RWPE2 (cell line): ENCODE data around the gene BBIP1.
"Not testable (repeated sequence)": the region's sequence is repeated elsewhere in the genome, so short reads cannot be mapped to it uniquely, and the experiment has no call there.

Experiments used
- ATAC-seq: fragments of 200-7000 bp; cut with Tn5 transposase; 3 replicates; pipeline ENCODE4 v1.9.1; 2021; ENCODE audit warnings: low read depth
- DNase-seq: peaks from one replicate; pipeline ENCODE4 v3.0.0-alpha.2; 2020; ENCODE audit warnings: low spot score
- H3K27ac ChIP-seq: fragments of 450-650 bp; 2 replicates; pipeline ENCODE4 v1.5.1; 2017; ENCODE audit warnings: mild to moderate bottlenecking; ENCODE audit not compliant: poor library complexity, severe bottlenecking
- H3K27me3 ChIP-seq: fragments of 250-450 bp; sonication (Bioruptor Pico); 2 replicates; pipeline ENCODE4 v1.5.1; 2021; ENCODE audit warnings: mild to moderate bottlenecking, moderate library complexity; ENCODE audit not compliant: insufficient read depth, poor library complexity, severe bottlenecking
- H3K36me3 ChIP-seq: fragments of 250-450 bp; sonication (Bioruptor Pico); 2 replicates; pipeline ENCODE4 v1.5.1; 2020; ENCODE audit warnings: low read depth, mild to moderate bottlenecking, moderate library complexity
- H3K4me1 ChIP-seq: fragments of 250-450 bp; sonication (Bioruptor Pico); 2 replicates; pipeline ENCODE4 v1.5.1; 2021; ENCODE audit warnings: mild to moderate bottlenecking, moderate library complexity; ENCODE audit not compliant: insufficient read depth, poor library complexity, severe bottlenecking
- H3K4me3 ChIP-seq: fragments of 250-450 bp; sonication (Bioruptor Pico); 2 replicates; pipeline ENCODE4 v1.5.1; 2021; ENCODE audit warnings: mild to moderate bottlenecking, moderate library complexity; ENCODE audit not compliant: severe bottlenecking
- H3K9me3 ChIP-seq: fragments of 250-450 bp; sonication (Bioruptor Pico); 2 replicates; pipeline ENCODE4 v1.5.1; 2021; ENCODE audit warnings: mild to moderate bottlenecking, moderate library complexity; ENCODE audit not compliant: severe bottlenecking
- TF ChIP-seq, protein P1 (sequence below): fragments of 450-650 bp; IDR thresholded peaks from one replicate; pipeline ENCODE4 v1.5.1; 2017; ENCODE audit warnings: mild to moderate bottlenecking, moderate library complexity; ENCODE audit not compliant: poor library complexity, severe bottlenecking

Gene BBIP1

DNA sequence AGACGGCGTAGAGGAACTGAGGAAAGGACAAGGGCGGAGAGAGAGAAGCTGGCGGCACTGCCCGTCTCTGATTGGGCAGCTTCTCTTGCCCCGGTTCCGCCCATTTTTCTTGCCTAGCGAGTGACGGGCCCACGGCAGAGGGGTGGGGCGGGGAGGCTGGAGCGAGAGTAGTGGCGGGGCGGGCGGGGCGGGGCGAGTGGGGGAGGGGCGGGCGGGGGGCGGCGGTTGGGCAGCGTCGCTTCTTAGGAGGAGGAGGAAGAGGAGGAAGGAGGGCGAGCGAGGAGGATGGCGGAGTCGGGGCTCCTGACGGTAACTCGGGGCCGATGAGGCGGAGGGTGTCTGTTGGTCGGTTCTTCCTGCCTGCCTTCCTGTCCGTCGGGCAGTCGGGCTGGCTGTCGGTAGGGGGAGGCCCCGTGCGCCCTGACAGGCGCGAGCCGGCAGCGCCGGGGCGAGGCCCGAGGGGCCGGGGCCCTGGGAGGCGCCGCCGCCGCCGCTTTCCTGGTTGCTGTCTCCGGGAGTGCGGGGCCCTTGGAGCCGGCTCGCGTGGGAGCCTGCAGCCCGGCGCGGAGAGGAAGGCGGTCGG is 460 bp upstream of the BBIP1 start, which contains the start of gene SHOC2:
TSS of gene SHOC2 (plus strand) at position 256 of the 583 bp plus-strand sequence. CDS start 44,755 bp downstream, outside the sequence.
- 0 out of 2 replicates have a peak, but pooled peaks cover 5% of the 10 kb centered on the region for H3K36me3 ChIP-seq
- H3K27ac ChIP-seq, result peak within 1 kb of the TSS; percentile 80
- peak; percentile 43 for ATAC-seq
- peaks cover 22% of the 10 kb centered on the region for H3K4me1 ChIP-seq
- DNase-seq, result peak; percentile 99
- H3K9me3 ChIP-seq, result no peaks in the 10 kb centered on the region
- TF ChIP-seq, protein P1, sequence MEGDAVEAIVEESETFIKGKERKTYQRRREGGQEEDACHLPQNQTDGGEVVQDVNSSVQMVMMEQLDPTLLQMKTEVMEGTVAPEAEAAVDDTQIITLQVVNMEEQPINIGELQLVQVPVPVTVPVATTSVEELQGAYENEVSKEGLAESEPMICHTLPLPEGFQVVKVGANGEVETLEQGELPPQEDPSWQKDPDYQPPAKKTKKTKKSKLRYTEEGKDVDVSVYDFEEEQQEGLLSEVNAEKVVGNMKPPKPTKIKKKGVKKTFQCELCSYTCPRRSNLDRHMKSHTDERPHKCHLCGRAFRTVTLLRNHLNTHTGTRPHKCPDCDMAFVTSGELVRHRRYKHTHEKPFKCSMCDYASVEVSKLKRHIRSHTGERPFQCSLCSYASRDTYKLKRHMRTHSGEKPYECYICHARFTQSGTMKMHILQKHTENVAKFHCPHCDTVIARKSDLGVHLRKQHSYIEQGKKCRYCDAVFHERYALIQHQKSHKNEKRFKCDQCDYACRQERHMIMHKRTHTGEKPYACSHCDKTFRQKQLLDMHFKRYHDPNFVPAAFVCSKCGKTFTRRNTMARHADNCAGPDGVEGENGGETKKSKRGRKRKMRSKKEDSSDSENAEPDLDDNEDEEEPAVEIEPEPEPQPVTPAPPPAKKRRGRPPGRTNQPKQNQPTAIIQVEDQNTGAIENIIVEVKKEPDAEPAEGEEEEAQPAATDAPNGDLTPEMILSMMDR, result no peak
- no peaks in the 10 kb centered on the region for H3K27me3 ChIP-seq
- H3K4me3 ChIP-seq, result peak within 1 kb of the TSS; percentile 97

DNA sequence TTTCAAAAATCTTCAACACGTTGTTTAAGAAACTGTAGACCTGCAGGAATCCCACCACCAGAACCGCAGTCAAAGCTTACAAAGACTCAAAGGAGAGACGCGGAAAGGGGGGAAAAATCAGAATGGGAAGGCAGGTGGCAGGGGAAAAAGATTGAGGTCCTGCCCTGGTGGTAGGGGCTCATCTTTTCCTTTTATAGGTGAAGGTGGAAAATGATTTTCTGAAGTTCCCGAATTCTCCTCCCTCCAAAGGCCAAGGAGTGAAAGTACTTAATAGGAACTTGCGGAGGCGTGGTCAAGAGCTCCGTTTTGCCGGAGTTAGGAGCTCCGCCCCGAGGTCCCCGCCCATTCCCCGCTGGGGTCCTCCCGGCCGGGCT is 724 bp downstream of the BBIP1 start:
- 0 out of 2 replicates have a peak, but pooled peaks cover 5% of the 10 kb centered on the region for H3K36me3 ChIP-seq

DNA sequence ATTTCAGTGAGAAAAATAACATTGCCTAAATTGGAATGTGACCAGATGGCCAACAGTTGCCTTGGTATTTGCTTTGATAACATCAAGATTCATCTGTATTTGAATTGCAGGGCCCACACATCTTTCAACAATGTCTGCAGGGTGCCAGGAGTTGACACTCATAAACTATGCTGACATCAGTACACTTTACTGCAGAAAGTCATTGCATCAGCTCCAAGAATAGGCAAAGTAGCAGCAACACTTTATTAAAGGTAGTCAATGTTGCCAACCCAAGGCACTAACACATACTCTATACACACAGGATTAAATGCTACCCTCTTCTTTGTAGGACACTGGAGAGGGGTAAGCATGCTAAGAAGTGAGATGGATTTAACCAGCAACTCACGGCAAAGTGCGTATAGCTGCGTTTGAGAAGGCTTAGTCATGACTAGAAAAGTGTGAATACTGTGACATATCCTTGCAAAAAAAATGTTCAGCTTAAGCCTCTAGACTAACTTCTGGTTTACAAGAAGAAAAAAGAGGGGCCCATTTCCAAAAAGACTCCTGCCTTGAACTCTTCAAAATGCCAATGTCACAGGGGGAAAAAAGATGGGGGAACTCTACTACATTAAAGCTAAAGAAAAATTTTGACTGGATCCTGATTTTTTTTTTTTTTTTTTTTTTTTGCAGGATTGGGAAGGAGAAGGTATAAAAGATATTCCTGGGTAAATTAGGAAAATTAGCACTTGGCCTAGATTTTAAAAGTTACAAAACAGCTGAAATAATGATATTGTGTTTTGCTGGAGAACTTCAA is 2.2 kb downstream of the BBIP1 start:
- Histone ChIP-seq H3K27ac (no peak overlapping the region), H3K36me3 (0 out of 2 replicates have a peak, but pooled peaks cover 5% of the 10 kb centered on the region), H3K27me3 (no peaks in the 10 kb centered on the region), H3K4me1 (peaks cover 20% of the 10 kb centered on the region), H3K4me3 (no peak overlapping the region), H3K9me3 (no peaks in the 10 kb centered on the region)
- ATAC-seq (no peak), DNase-seq (no peak)
- TF ChIP-seq, protein P1, result no peak

More for the DNA sequence above, 724 bp downstream of the BBIP1 start:
- peak; percentile 96 for DNase-seq
- no peaks in the 10 kb centered on the region for H3K27me3 ChIP-seq
- TF ChIP-seq, protein P1, result peak; percentile 9
- peak overlapping the region; percentile 80 for H3K27ac ChIP-seq
- no peaks in the 10 kb centered on the region for H3K9me3 ChIP-seq
- no peak for ATAC-seq
- H3K4me3 ChIP-seq, result peak overlapping the region; percentile 82
- peaks cover 22% of the 10 kb centered on the region for H3K4me1 ChIP-seq

DNA sequence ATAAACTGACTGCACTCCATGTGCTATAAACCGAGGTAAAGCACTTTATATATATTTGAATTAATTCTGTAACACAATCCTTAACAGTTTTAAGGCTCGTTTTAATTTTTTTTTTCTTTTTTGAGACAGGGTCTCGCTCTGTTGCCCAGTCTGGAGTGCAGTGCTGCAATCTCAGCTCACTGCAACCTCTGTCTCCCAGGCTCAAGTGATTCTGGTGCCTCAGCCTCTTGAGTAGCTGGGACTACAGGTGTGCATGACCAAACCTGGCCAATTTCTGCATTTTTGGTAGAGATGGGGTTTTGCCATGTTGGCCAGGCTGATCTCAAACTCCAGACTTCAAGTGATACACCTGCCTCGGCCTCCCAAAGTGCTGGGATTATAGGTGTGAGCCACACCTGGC is 3.4 kb downstream of the BBIP1 start:
- not testable (repeated sequence) for H3K36me3 ChIP-seq, H3K27me3 ChIP-seq, H3K27ac ChIP-seq, DNase-seq, H3K9me3 ChIP-seq, ATAC-seq, H3K4me3 ChIP-seq
- peaks cover 11% of the 10 kb centered on the region for H3K4me1 ChIP-seq

DNA sequence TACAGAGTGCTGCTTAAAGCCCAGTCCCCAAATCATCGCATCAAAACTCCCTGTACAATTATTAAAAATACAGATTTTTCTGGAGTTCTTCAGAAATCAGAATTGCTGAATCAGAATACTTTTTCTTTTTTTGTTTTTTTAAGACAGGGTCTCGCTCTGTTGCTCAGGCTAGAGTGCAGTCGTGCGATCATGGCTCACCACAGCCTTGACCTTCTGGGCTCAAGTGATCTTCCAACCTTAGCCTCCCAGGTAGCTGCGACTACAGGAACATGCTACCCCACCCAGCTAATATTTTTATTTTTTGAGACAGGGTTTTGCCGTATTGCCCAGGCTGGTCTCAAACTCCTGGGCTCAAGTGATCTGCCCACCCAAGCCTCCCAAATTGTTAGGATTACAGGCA is 3.9 kb downstream of the BBIP1 start:
- H3K36me3 ChIP-seq, result 0 out of 2 replicates have a peak, but pooled peaks cover 5% of the 10 kb centered on the region
- DNase-seq (no peak), ATAC-seq (no peak)
- H3K4me3 ChIP-seq, result no peak overlapping the region
- H3K4me1 ChIP-seq, result peaks cover 11% of the 10 kb centered on the region
- H3K9me3 ChIP-seq, result no peaks in the 10 kb centered on the region
- no peak overlapping the region for H3K27ac ChIP-seq
- no peaks in the 10 kb centered on the region for H3K27me3 ChIP-seq
- TF ChIP-seq, protein P1, result no peak
